Mucosa of descending colon (tissue), 3 donors: ENCODE results near the gene GUK1. TPM values are rescaled to one million over a fixed set of nuclear protein-coding genes. Genes with fewer than 3 reads are reported as not detected.

Experiments used
- ATAC-seq: fragments of 200-7000 bp; cut with Tn5 transposase; one replicate; pipeline ENCODE4 v1.9.1; 2020; ENCODE audit warnings: mild to moderate bottlenecking, moderate library complexity
- DNase-seq, 3 donors: peaks; one replicate each; pipeline ENCODE4 v3.0.0-alpha.2; 2020
- H3K36me3 ChIP-seq: fragments of 200-600 bp; one replicate; pipeline ENCODE4 v1.8.0; 2021; ENCODE audit warnings: low read depth, mild to moderate bottlenecking
- H3K4me1 ChIP-seq: fragments of 200-600 bp; one replicate; pipeline ENCODE4 v1.8.0; 2021; ENCODE audit warnings: low read depth, mild to moderate bottlenecking
- H3K4me3 ChIP-seq: fragments of 200-600 bp; one replicate; pipeline ENCODE4 v1.8.0; 2021; ENCODE audit warnings: mild to moderate bottlenecking
- H3K9me3 ChIP-seq: fragments of 200-600 bp; one replicate; pipeline ENCODE4 v1.8.0; 2021; ENCODE audit warnings: mild to moderate bottlenecking
- intact Hi-C, 2 donors: fragments of 100-400 bp; cut with DNase I in 1 of 2; cut with micrococcal nuclease in 1 of 2; formaldehyde crosslinking; loops; one replicate each; pipeline versions ENCODE4 v1.11.0 to v1.11.1; 2022; cut with DNase I, micrococcal nuclease
- total RNA-seq, 3 donors: library from RNA; stranded (reverse); fragmentation: NEBNext Ultra II Directional in 2 of 3; extraction: Animal tissue kit (Norgen Biotek cat#: 25700) in 2 of 3; gene quantifications; one replicate each; pipeline versions ENCODE4 v1.2.1 to v1.2.4, GENCODE V29; 2021 to 2023
- TF ChIP-seq, protein P1 (sequence below): fragments of 200-600 bp; IDR thresholded peaks from one replicate; pipeline ENCODE4 v1.8.0; 2022; ENCODE audit warnings: antibody characterized with exemption, mild to moderate bottlenecking
- donor health status: DM: no; HTN: no; CAD: no; lungs with moderate emphysema.
- donor health status: DM: no; HTN: no; CAD: no.
- donor health status: DM: no; HTN: yes; CAD: no.

Gene GUK1
- total RNA-seq, 3 donors from 2014 or later: 165 to 182 (median 178) TPM

DNA sequence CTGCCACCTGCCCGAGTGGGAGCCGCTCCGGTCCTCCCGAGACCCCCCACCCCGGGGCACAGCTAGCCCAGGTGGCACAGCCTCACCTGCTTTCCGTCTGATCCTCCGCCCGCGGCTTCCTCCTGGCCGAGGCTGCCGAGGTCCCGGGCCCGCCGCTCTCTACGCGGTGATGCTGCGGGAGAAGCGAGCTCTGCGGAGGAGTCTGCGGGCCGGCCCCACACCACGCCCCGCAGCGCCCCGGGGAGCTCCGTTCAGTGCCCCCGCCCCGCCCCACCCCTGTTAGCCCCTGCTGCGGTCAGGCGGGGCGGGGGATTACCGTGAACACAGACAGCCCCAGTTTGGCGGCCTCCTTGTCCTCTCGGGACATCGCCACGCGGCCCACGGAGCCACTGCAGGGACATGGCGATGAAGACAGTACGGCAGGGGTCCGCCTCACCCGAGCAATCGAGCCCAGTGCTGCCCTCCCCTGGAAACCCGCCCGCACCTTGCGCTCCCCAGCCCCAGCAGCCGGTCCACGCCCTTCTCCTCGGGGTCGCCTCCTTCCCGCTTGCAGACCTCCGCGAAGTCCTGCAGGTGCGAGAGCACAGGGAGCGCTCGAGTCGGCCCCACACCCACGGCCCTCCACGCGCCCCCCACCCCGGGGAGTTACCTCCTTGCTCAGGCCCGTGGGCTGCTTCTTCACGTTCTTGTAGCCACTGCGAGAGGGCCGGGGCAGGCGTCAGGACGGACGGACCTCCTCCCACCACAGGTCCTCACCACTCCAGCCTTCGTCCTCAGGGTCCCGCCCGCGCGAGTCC is 37.9 kb upstream of the GUK1 start:
- intact Hi-C loops: no loop called here
- peak; percentile 54 for ATAC-seq
- Histone ChIP-seq H3K4me3 (peak overlapping the region; percentile 79), H3K4me1 (peaks cover 21% of the 10 kb centered on the region), H3K9me3 (no peaks in the 10 kb centered on the region), H3K36me3 (peaks cover 4% of the 10 kb centered on the region)
- TF ChIP-seq, protein P1, sequence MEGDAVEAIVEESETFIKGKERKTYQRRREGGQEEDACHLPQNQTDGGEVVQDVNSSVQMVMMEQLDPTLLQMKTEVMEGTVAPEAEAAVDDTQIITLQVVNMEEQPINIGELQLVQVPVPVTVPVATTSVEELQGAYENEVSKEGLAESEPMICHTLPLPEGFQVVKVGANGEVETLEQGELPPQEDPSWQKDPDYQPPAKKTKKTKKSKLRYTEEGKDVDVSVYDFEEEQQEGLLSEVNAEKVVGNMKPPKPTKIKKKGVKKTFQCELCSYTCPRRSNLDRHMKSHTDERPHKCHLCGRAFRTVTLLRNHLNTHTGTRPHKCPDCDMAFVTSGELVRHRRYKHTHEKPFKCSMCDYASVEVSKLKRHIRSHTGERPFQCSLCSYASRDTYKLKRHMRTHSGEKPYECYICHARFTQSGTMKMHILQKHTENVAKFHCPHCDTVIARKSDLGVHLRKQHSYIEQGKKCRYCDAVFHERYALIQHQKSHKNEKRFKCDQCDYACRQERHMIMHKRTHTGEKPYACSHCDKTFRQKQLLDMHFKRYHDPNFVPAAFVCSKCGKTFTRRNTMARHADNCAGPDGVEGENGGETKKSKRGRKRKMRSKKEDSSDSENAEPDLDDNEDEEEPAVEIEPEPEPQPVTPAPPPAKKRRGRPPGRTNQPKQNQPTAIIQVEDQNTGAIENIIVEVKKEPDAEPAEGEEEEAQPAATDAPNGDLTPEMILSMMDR: no peak
- peak; percentile 58 to 83 (median 78) for DNase-seq

GRCh38 chr1:228102791-228103620 is 37.1 kb upstream of the GUK1 start, which contains the start of gene C1orf35:
TSS of gene C1orf35 (minus strand) at chr1:228103325. CDS start at chr1:228103227, 98 bp downstream.
- no peaks in the 10 kb centered on the region for H3K36me3 ChIP-seq
- intact Hi-C loops: no loop called here

DNA sequence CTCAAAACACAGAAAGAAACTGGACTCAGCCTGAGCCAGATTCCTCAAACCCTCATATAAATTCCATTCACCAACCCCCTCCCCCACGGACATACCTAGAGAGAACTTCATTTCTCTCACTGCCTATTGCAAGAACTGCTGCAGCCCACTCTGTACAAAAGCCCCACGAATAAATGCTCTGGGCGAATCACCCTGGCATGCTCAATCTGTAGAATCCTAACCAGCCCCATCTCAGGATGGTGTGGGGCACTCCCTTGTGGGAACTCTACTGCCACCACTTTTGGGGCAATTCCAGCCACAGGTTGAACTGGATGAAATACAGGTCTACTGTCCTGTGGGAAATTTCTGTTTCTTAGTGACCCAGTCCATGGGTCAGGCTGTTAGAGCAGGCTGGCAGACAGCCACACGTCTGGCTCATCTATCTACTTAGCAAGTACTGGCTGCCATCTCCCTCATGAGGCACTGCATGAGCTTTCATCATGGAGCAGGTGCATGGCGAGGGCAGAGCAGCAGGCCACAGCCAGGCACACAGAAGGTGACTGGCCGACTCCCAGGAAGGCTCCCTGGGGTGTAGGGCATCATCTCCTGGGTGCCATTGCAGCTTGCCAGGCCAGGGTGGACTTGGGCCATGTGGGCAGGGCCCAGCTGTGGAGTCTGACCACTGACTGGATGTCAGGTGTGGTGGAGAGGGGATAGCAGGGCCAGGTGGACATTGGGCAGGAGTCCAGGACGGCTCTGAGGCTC is 35.4 kb upstream of the GUK1 start:
- Histone ChIP-seq H3K36me3 (no peaks in the 10 kb centered on the region), H3K4me1 (peaks cover 30% of the 10 kb centered on the region), H3K4me3 (no peak overlapping the region), H3K9me3 (no peaks in the 10 kb centered on the region)
- ATAC-seq (no peak), DNase-seq (peak in 1 of 3 donors; percentile 31)
- intact Hi-C loops: no loop called here
- TF ChIP-seq, protein P1: no peak

More at GRCh38 chr1:228102791-228103620, 37.1 kb upstream of the GUK1 start, which contains the start of gene C1orf35:
- Histone ChIP-seq H3K4me1 (peaks cover 23% of the 10 kb centered on the region), H3K4me3 (peak within 1 kb of the TSS; percentile 79), H3K9me3 (no peaks in the 10 kb centered on the region)
- DNase-seq: peak; percentile 94 to 97 (median 97)
- peak; percentile 88 for ATAC-seq
- TF ChIP-seq, protein P1: no peak

DNA sequence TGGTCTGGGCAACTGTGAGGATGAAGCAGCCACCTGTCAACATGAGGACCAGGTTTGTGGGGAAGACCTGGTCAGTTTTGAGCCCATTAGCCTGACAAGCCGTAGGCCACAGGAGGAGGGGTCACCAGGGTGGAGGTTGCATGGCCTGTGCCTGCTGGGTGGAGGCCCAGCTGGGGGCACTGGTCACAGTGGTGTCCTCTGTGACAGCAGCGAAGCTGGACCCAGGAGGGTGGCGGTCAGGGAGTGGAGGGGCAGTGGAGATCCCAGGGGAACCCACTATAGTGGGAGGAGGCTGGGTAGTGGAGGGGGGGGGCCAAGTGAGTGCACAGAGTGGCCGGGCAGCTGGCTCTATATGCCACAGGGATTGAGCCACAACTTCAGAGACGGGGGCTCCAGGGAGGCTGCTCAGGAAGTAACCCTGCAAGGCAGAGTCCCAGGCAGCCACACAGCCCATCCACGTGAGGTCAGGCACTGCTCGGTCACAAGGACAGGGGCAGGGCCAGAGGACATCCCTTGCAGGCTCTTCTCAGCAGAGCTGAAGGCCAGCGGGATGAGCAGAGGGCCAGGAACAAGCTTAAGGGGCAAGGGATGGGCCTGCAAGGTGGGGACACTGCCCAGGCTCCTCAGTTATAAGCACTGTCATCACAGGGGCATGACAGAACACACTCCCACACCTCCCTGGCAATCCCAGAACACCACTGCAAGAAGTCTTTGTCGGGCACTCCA is 34.6 kb upstream of the GUK1 start:
- TF ChIP-seq, protein P1: no peak
- Histone ChIP-seq H3K36me3 (no peaks in the 10 kb centered on the region), H3K4me3 (no peak overlapping the region), H3K9me3 (no peaks in the 10 kb centered on the region), H3K4me1 (peaks cover 30% of the 10 kb centered on the region)
- no peak for ATAC-seq
- intact Hi-C loops: no loop called here
- DNase-seq: peak in 1 of 3 donors; percentile 34
